A673 (cell line): ENCODE results near the gene TRPM3. TPM values are rescaled to one million over a fixed set of nuclear protein-coding genes. Genes with fewer than 3 reads are reported as not detected.

Experiments used
- BruUV-seq: library from RNA; stranded (reverse); fragments of 400-500 nt; replicated peaks from 2 replicates; lab custom pipeline; 2021; lab: Mats Ljungman, UMichigan
- CTCF ChIA-PET: fragments of 300-600 bp; sonication (Branson Sonifier 250); formaldehyde crosslinking; loops from one replicate; lab custom pipeline; 2022; ENCODE audit warnings: antibody characterized with exemption; lab: Charles Lee
- POLR2A ChIA-PET: fragments of 300-600 bp; sonication (Branson Sonifier 250); formaldehyde crosslinking; loops from one replicate; lab custom pipeline; 2022; ENCODE audit warnings: antibody characterized with exemption; ENCODE audit not compliant: low non-redundant PET; lab: Charles Lee
- DNase-seq: peaks from one replicate; pipeline ENCODE4 v3.0.0-alpha.2; 2015; ENCODE audit warnings: low spot score
- H3K27ac ChIP-seq: fragments of 200-600 bp; sonication (generic); 2 replicates; pipeline ENCODE4 v1.5.1; 2016; ENCODE audit warnings: mixed run types, low read depth, mild to moderate bottlenecking, mixed read lengths, antibody characterized with exemption, low read length; ENCODE audit not compliant: poor library complexity, severe bottlenecking
- H3K27me3 ChIP-seq: fragments of 200-600 bp; sonication (generic); replicated peaks from 2 replicates; pipeline ENCODE4 v1.6.1; 2017; ENCODE audit warnings: mixed run types, low read depth, mild to moderate bottlenecking, mixed read lengths, antibody characterized with exemption, low read length; ENCODE audit not compliant: insufficient read depth, poor library complexity
- H3K36me3 ChIP-seq: fragments of 200-600 bp; sonication (generic); 2 replicates; pipeline ENCODE4 v1.6.1; 2016; ENCODE audit warnings: mixed run types, mild to moderate bottlenecking, mixed read lengths, antibody characterized with exemption, low read length; ENCODE audit not compliant: insufficient read depth, poor library complexity, severe bottlenecking
- H3K4me1 ChIP-seq: fragments of 200-600 bp; sonication (generic); 2 replicates; pipeline ENCODE4 v1.6.1; 2017; ENCODE audit warnings: mixed run types, mild to moderate bottlenecking, mixed read lengths, antibody characterized with exemption, low read length; ENCODE audit not compliant: insufficient read depth, poor library complexity, severe bottlenecking
- H3K4me3 ChIP-seq: fragments of 200-600 bp; sonication (generic); 2 replicates; pipeline ENCODE4 v1.5.1; 2016; ENCODE audit warnings: low read depth, mixed run types, mild to moderate bottlenecking, mixed read lengths, low read length; ENCODE audit not compliant: poor library complexity, severe bottlenecking
- H3K9me3 ChIP-seq: fragments of 200-600 bp; sonication (generic); 2 replicates; pipeline ENCODE4 v1.6.1; 2016; ENCODE audit warnings: mixed run types, low read depth, mild to moderate bottlenecking, mixed read lengths, antibody characterized with exemption, low read length; ENCODE audit not compliant: poor library complexity, severe bottlenecking
- EZH2 ChIP-seq: fragments of 200-600 bp; sonication (generic); IDR thresholded peaks from 2 replicates; pipeline ENCODE4 v1.6.1; 2017; ENCODE audit warnings: borderline replicate concordance, low read depth, mild to moderate bottlenecking, mixed read lengths, antibody characterized with exemption, low read length; ENCODE audit not compliant: poor library complexity, severe bottlenecking
- intact Hi-C: fragments of 100-400 bp; cut with micrococcal nuclease; formaldehyde crosslinking; loops from one replicate; pipeline ENCODE4 v1.10.0; 2022; ENCODE audit not compliant: unreplicated experiment
- total RNA-seq: library from RNA; stranded (reverse); gene quantifications from 2 replicates; pipeline ENCODE4 v1.2.3, GENCODE V29; 2021
- TF ChIP-seq, protein P1 (sequence below): fragments of 300-800, 200-600 bp; sonication (generic); conservative IDR thresholded peaks from 2 replicates; pipeline ENCODE4 v1.5.1; 2017; ENCODE audit warnings: low read depth, mild to moderate bottlenecking, antibody characterized with exemption, low read length, moderate library complexity, mixed read lengths

The TRPM3 gene
- total RNA-seq, 1 experiment from 2014 or later: not detected

- Histone ChIP-seq H3K36me3 (no peaks in the 10 kb centered on the region), H3K4me3 (no peak overlapping the region), H3K4me1 (no peaks in the 10 kb centered on the region), H3K27ac (no peak overlapping the region), H3K9me3 (no peaks in the 10 kb centered on the region), H3K27me3 (no peaks in the 10 kb centered on the region)
- POLR2A ChIA-PET: no interaction called here
- no TSS peak for BruUV-seq
- no peak for DNase-seq
- CTCF ChIA-PET: no interaction called here
- TF ChIP-seq, protein P1, sequence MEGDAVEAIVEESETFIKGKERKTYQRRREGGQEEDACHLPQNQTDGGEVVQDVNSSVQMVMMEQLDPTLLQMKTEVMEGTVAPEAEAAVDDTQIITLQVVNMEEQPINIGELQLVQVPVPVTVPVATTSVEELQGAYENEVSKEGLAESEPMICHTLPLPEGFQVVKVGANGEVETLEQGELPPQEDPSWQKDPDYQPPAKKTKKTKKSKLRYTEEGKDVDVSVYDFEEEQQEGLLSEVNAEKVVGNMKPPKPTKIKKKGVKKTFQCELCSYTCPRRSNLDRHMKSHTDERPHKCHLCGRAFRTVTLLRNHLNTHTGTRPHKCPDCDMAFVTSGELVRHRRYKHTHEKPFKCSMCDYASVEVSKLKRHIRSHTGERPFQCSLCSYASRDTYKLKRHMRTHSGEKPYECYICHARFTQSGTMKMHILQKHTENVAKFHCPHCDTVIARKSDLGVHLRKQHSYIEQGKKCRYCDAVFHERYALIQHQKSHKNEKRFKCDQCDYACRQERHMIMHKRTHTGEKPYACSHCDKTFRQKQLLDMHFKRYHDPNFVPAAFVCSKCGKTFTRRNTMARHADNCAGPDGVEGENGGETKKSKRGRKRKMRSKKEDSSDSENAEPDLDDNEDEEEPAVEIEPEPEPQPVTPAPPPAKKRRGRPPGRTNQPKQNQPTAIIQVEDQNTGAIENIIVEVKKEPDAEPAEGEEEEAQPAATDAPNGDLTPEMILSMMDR: no peak
- TF ChIP-seq EZH2: no peak
- intact Hi-C loops: no loop called here
Observed at GRCh38 chr9:70947511-70947910, 173.9 kb downstream of the TRPM3 start.

GRCh38 chr9:70947086-70947485, 174.3 kb downstream of the TRPM3 start:
- CTCF ChIA-PET: no interaction called here
- POLR2A ChIA-PET: no interaction called here
- TF ChIP-seq, protein P1: no peak
- TF ChIP-seq EZH2: no peak
- no peak for DNase-seq
- H3K4me1 ChIP-seq: no peaks in the 10 kb centered on the region
- BruUV-seq: no TSS peak
- no peak overlapping the region for H3K4me3 ChIP-seq
- H3K27ac ChIP-seq: no peak overlapping the region
- intact Hi-C loops: no loop called here
- no peaks in the 10 kb centered on the region for H3K27me3 ChIP-seq
- H3K36me3 ChIP-seq: no peaks in the 10 kb centered on the region
- H3K9me3 ChIP-seq: no peaks in the 10 kb centered on the region

DNA sequence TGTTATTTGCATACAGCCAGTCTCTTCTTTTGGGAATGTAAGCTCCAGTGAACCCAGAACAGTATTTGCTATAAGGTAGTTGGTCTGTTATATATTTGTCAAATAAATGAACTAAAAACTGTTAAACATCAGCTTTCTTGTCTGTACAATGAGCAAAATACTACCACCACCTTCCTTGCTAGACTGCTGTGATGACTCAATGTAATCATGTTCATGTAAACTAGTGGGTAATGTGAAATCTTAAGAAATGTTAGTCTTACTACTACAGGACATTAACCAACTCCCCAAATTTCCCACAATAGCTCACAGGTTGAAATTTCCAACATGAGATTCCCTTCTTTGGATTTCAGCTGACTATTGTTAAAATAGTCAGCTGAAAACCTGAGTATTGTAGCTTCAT, 176.1 kb downstream of the TRPM3 start:
- Histone ChIP-seq H3K9me3 (no peaks in the 10 kb centered on the region), H3K27me3 (peaks cover 3% of the 10 kb centered on the region), H3K36me3 (no peaks in the 10 kb centered on the region), H3K4me1 (no peaks in the 10 kb centered on the region), H3K4me3 (no peak overlapping the region), H3K27ac (no peak overlapping the region)
- ChIA-PET POLR2A (no interaction called here), CTCF (no interaction called here)
- BruUV-seq: no TSS peak
- intact Hi-C loops: no loop called here
- TF ChIP-seq, protein P1: no peak
- TF ChIP-seq EZH2: no peak
- DNase-seq: no peak
